ENCODE measurements around the gene PROC. TPM values are rescaled to one million over a fixed set of nuclear protein-coding genes. Genes with fewer than 3 reads are reported as not detected.

PROC gene
- total and polyA plus RNA-seq, 2 of the 4 experiments (the other 2 are of a cell fraction) = 0.07 TPM; not detected in 1

- dilution Hi-C loops (cut with HindIII; ENCODE audit: low sequenced_read_pairs, unreplicated experiment) (no loop called here), in situ Hi-C loops (cut with MboI; ENCODE audit: low sequenced_read_pairs) (no loop called here), intact Hi-C loops (cut with micrococcal nuclease) (loop anchor here (1.0 to 10.0 kb wide), 2 partner anchors 63 to 88 kb away; no protein-coding TSS in a partner anchor)
- peak overlapping the region; percentile 95 for H3K9ac ChIP-seq (ENCODE audit: low read depth, low read length)
- H3K79me1 ChIP-seq (ENCODE audit: low read depth in 1 of 2, low read length in 2 of 2) = peaks cover 9 to 33% of the 10 kb centered on the region in 2 experiments; a peak in 2 of 4 replicates
- H3K4me2 ChIP-seq (ENCODE audit: low read depth, low read length) = peak overlapping the region; percentile 80
- no peaks in the 10 kb centered on the region for H3K27me3 ChIP-seq (ENCODE audit: control insufficient read depth, insufficient read depth, low read length)
- peak overlapping the region in 1 of 2 experiments; percentile 87; a peak in 2 of 4 replicates for H4K8ac ChIP-seq (ENCODE audit: low read depth in 2 of 2, low read length in 2 of 2)
- no peaks in the 10 kb centered on the region for H3K9me3 ChIP-seq (ENCODE audit: control insufficient read depth, insufficient read depth, low read length)
- H3K4ac ChIP-seq (ENCODE audit: low read depth, low read length) = peak overlapping the region; percentile 88
- H2BK5ac ChIP-seq (ENCODE audit: low read depth, low read length, poor library complexity, severe bottlenecking) = peak overlapping the region; percentile 94
- ATAC-seq (ENCODE audit: low read depth) (peak; percentile 80), DNase-seq (peak; percentile 88)
- BruUV-seq (replicated peaks) = no TSS peak
- H3K4me3 ChIP-seq (ENCODE audit: insufficient read depth, low read depth, low read length) = peak overlapping the region; percentile 98
- H2BK20ac ChIP-seq (ENCODE audit: low read depth, low read length) = no peak overlapping the region
- H3K9me1 ChIP-seq (ENCODE audit: insufficient read depth, low read length) = peaks cover 4% of the 10 kb centered on the region; the same call in 1 of the 2 replicates
- ChIA-PET POLR2A (ENCODE audit: unreplicated experiment) (no interaction called here), CTCF (no interaction called here)
- no peak overlapping the region; the same call in 1 of the 2 replicates for H3K18ac ChIP-seq (ENCODE audit: low read depth, low read length)
- H4K91ac ChIP-seq (ENCODE audit: insufficient read depth, low read depth, low read length) = peak overlapping the region; percentile 74; the same call in 1 of the 2 replicates
- peaks cover 43% of the 10 kb centered on the region for H4K20me1 ChIP-seq (ENCODE audit: insufficient read depth, low read length)
- H3K23ac ChIP-seq (ENCODE audit: low read depth, low read length) = peak overlapping the region; percentile 82
- H3K27ac ChIP-seq (ENCODE audit: insufficient read depth, low read length) = peak overlapping the region; percentile 95
- H2AFZ ChIP-seq (replicated peaks; ENCODE audit: low read length, poor library complexity) = peak overlapping the region; percentile 96
- H3K4me1 ChIP-seq (ENCODE audit: control insufficient read depth, insufficient read depth, low read length) = peaks cover 5% of the 10 kb centered on the region; the same call in 1 of the 2 replicates
- TF ChIP-seq MAZ (IDR thresholded peaks at IDR 0.05; ENCODE audit: borderline replicate concordance, low read depth, low read length) (peak; percentile 85), BHLHE40 (IDR thresholded peaks at IDR 0.05; ENCODE audit: low read depth, low read length) (peak; percentile 41; the same call in 1 of the 2 replicates), MXI1 (IDR thresholded peaks at IDR 0.05; ENCODE audit: borderline replicate concordance, low read depth, low read length) (peak; percentile 29; the same call in 1 of the 2 replicates), RAD21 (IDR thresholded peaks at IDR 0.05; ENCODE audit: low read length) (no peak; the same call in 1 of the 2 replicates), CHD1 (IDR thresholded peaks at IDR 0.05; ENCODE audit: low read depth, low read length) (0 out of 2 replicates have a peak, but pooled peaks have one; percentile 90)
- 1% methylated on average over 19 of the region's 58 CpGs; no CpG with 5 or more reads in 1 of the 2 experiments for WGBS, 2 experiments (ENCODE audit: extremely low coverage in 2 of 2, insufficient read length in 1 of 2)
- no peak overlapping the region for H2BK120ac ChIP-seq (ENCODE audit: low read depth, low read length)
- H2AK5ac ChIP-seq (ENCODE audit: low read depth, low read length) = no peak overlapping the region
- H3K56ac ChIP-seq (ENCODE audit: extremely low read depth, insufficient read depth, low read length) = peak overlapping the region; percentile 82
- no peak overlapping the region; the same call in 1 of the 2 replicates for H4K5ac ChIP-seq (ENCODE audit: low read depth, low read length)
- H3K36me3 ChIP-seq (ENCODE audit: control insufficient read depth, insufficient read depth, low read length) = no peaks in the 10 kb centered on the region
- H3K14ac ChIP-seq (replicated peaks; ENCODE audit: low read depth, low read length) = peak overlapping the region; percentile 93
- H2AK9ac ChIP-seq (replicated peaks; ENCODE audit: low read depth, low read length, poor library complexity) = peak overlapping the region; percentile 35
- no peak overlapping the region for H2BK15ac ChIP-seq (ENCODE audit: low read depth, low read length)
These were observed 31.2 kb upstream of the PROC start for GRCh38 chr2:127386764-127387654.

All from IMR-90 (cell line).